ENCODE data around the gene ANKS6.

DNA sequence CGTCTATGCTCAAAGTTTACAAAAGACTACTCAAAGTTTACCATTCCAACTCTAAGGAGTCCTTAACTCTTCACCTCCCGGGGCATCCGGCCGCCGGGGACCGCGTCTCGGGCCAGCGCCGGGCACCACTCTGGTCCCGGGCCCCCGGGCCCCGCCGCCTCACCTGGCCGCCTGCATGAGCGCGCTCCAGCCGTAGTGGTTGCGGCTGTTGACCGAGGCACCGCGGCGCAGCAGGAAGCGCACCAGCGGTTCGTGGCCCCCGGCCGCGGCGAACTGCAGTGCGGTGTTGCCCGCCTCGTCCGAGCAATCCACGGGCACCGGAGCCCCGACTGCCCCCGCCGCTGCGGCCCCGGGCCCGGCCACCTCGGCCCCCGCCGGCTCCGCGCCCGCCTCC is 388 bp downstream of the ANKS6 start:
- TF ChIP-seq POLR2AphosphoS5 (IDR thresholded peaks at IDR 0.05) (peak; percentile 8), EP300 (conservative IDR thresholded peaks at IDR 0.05; ENCODE audit: poor library complexity, severe bottlenecking) (no peak), EZH2 (IDR thresholded peaks at IDR 0.05; ENCODE audit: borderline replicate concordance, insufficient read depth, low read length, poor library complexity, severe bottlenecking) (no peak)
- TF ChIP-seq, protein P1, sequence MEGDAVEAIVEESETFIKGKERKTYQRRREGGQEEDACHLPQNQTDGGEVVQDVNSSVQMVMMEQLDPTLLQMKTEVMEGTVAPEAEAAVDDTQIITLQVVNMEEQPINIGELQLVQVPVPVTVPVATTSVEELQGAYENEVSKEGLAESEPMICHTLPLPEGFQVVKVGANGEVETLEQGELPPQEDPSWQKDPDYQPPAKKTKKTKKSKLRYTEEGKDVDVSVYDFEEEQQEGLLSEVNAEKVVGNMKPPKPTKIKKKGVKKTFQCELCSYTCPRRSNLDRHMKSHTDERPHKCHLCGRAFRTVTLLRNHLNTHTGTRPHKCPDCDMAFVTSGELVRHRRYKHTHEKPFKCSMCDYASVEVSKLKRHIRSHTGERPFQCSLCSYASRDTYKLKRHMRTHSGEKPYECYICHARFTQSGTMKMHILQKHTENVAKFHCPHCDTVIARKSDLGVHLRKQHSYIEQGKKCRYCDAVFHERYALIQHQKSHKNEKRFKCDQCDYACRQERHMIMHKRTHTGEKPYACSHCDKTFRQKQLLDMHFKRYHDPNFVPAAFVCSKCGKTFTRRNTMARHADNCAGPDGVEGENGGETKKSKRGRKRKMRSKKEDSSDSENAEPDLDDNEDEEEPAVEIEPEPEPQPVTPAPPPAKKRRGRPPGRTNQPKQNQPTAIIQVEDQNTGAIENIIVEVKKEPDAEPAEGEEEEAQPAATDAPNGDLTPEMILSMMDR (IDR thresholded peaks at IDR 0.05; ENCODE audit: poor library complexity, severe bottlenecking) = no peak

Measured in neural cell (in vitro differentiated cells).